OCI-LY3 (cell line): ENCODE results near the gene RBM17.

Experiments used
- H2AFZ ChIP-seq: fragments of 200-600, 300-600 bp; shearing (Covaris generic); 2 replicates; pipeline ENCODE4 v1.6.0; 2014; ENCODE audit warnings: antibody characterized with exemption, low read depth, low read length
- H3K27ac ChIP-seq: fragments of 200-600, 300-600 bp; sonication (generic); 2 replicates; pipeline ENCODE4 v1.5.1; 2014; ENCODE audit warnings: mild to moderate bottlenecking, low read length, moderate library complexity, mixed read lengths
- H3K27me3 ChIP-seq: fragments of 200-600, 300-600 bp; sonication (generic); 2 replicates; pipeline ENCODE4 v1.6.1; 2014; ENCODE audit warnings: low read depth, low read length, mixed read lengths
- H3K36me3 ChIP-seq: fragments of 200-600, 300-600 bp; sonication (generic); replicated peaks from 2 replicates; pipeline ENCODE3; 2014; ENCODE audit warnings: low read depth, low read length, mixed read lengths
- H3K4me1 ChIP-seq: fragments of 300-600, 200-600 bp; sonication (generic); 2 replicates; pipeline ENCODE4 v1.6.1; 2014; ENCODE audit warnings: low read length, mixed read lengths
- H3K4me2 ChIP-seq: fragments of 200-600, 300-600 bp; sonication (generic); 2 replicates; pipeline ENCODE4 v1.6.1; 2014; ENCODE audit warnings: low read length, mixed read lengths
- H3K4me3 ChIP-seq: fragments of 300-600, 200-600 bp; sonication (generic); 2 replicates; pipeline ENCODE4 v1.5.1; 2014; ENCODE audit warnings: antibody characterized with exemption, mild to moderate bottlenecking, low read length, moderate library complexity
- H3K79me2 ChIP-seq: fragments of 300-600, 200-600 bp; shearing (Covaris generic); 2 replicates; pipeline ENCODE4 v1.6.1; 2014; ENCODE audit warnings: mild to moderate bottlenecking, low read length, mixed read lengths
- H3K9ac ChIP-seq: fragments of 300-600, 200-600 bp; shearing (Covaris generic); 2 replicates; pipeline ENCODE4 v1.6.0; 2014; ENCODE audit warnings: mild to moderate bottlenecking, low read length, moderate library complexity
- H3K9me3 ChIP-seq: fragments of 200-600, 300-600 bp; shearing (Covaris generic); 2 replicates; pipeline ENCODE4 v1.6.1; 2014; ENCODE audit warnings: low read length, mixed read lengths; ENCODE audit not compliant: insufficient read depth
- H4K20me1 ChIP-seq: fragments of 200-600, 300-600 bp; sonication (generic); 2 replicates; pipeline ENCODE4 v1.6.1; 2016; ENCODE audit warnings: low read length, mixed read lengths; ENCODE audit not compliant: insufficient read depth
- CTCF ChIP-seq: fragments of 200-600, 300-600 bp; sonication (generic); IDR thresholded peaks from 2 replicates; pipeline ENCODE4 v1.5.1; 2014; ENCODE audit warnings: antibody characterized with exemption, low read length, low read depth
- EZH2phosphoT487 ChIP-seq: fragments of 200-600 bp; shearing (Covaris generic); IDR thresholded peaks from 2 replicates; pipeline ENCODE4 v1.6.1; 2018; ENCODE audit warnings: antibody characterized with exemption, mixed run types, low read depth

RBM17 gene

GRCh38 chr10:6046773-6047611 lies 41.8 kb upstream of the RBM17 start:
- H2AFZ ChIP-seq: no peak overlapping the region

GRCh38 chr10:6047847-6048246 lies 41.0 kb upstream of the RBM17 start:
- Histone ChIP-seq H2AFZ (no peak overlapping the region), H3K4me2 (no peak overlapping the region), H3K36me3 (peaks cover 4% of the 10 kb centered on the region), H3K27ac (no peak overlapping the region), H3K4me3 (no peak overlapping the region), H3K27me3 (no peaks in the 10 kb centered on the region), H3K9me3 (no peaks in the 10 kb centered on the region), H4K20me1 (no peaks in the 10 kb centered on the region), H3K79me2 (peaks cover 9% of the 10 kb centered on the region; the same call in 1 of the 2 replicates), H3K4me1 (peaks cover 77% of the 10 kb centered on the region), H3K9ac (no peak overlapping the region)
- TF ChIP-seq EZH2phosphoT487 (no peak), CTCF (no peak)

More at GRCh38 chr10:6046773-6047611, 41.8 kb upstream of the RBM17 start:
- peaks cover 68% of the 10 kb centered on the region for H3K4me1 ChIP-seq
- TF ChIP-seq EZH2phosphoT487 (no peak), CTCF (no peak)
- peaks cover 9% of the 10 kb centered on the region; the same call in 1 of the 2 replicates for H3K79me2 ChIP-seq
- H3K9me3 ChIP-seq: no peaks in the 10 kb centered on the region
- H4K20me1 ChIP-seq: no peaks in the 10 kb centered on the region
- no peak overlapping the region for H3K9ac ChIP-seq
- H3K27me3 ChIP-seq: no peaks in the 10 kb centered on the region
- no peak overlapping the region for H3K4me3 ChIP-seq
- peak overlapping the region; percentile 82; the same call in 1 of the 2 replicates for H3K27ac ChIP-seq
- peaks cover 4% of the 10 kb centered on the region for H3K36me3 ChIP-seq
- peak overlapping the region; percentile 69; the same call in 1 of the 2 replicates for H3K4me2 ChIP-seq

GRCh38 chr10:6048281-6049030 lies 40.4 kb upstream of the RBM17 start:
- Histone ChIP-seq H2AFZ (no peak overlapping the region), H3K79me2 (peaks cover 9% of the 10 kb centered on the region; the same call in 1 of the 2 replicates), H3K27ac (no peak overlapping the region), H3K27me3 (no peaks in the 10 kb centered on the region), H3K9ac (no peak overlapping the region), H3K4me3 (no peak overlapping the region), H3K36me3 (peaks cover 4% of the 10 kb centered on the region), H3K9me3 (no peaks in the 10 kb centered on the region), H3K4me2 (no peak overlapping the region), H4K20me1 (no peaks in the 10 kb centered on the region), H3K4me1 (peaks cover 83% of the 10 kb centered on the region)
- TF ChIP-seq EZH2phosphoT487 (no peak), CTCF (no peak)

GRCh38 chr10:6049031-6049400 lies 39.8 kb upstream of the RBM17 start:
- Histone ChIP-seq H3K36me3 (peaks cover 4% of the 10 kb centered on the region), H3K9me3 (no peaks in the 10 kb centered on the region), H3K27ac (peak overlapping the region; percentile 92; the same call in 1 of the 2 replicates), H3K4me3 (no peak overlapping the region), H3K4me2 (0 out of 2 replicates have a peak overlapping the region, but pooled peaks have one; percentile 88), H3K4me1 (peaks cover 85% of the 10 kb centered on the region), H3K79me2 (peaks cover 9% of the 10 kb centered on the region; the same call in 1 of the 2 replicates), H3K27me3 (no peaks in the 10 kb centered on the region), H2AFZ (no peak overlapping the region), H4K20me1 (no peaks in the 10 kb centered on the region), H3K9ac (no peak overlapping the region)
- no peak for TF ChIP-seq CTCF
- no peak for TF ChIP-seq EZH2phosphoT487
